Activated CD8-positive, alpha-beta memory T cell treated with anti-CD3 and anti-CD28 coated beads, Interleukin-2, amount 50 U/mL, for 1 hour (primary cell): ENCODE data around the gene MAP3K2.
A peak's percentile ranks its signal among the peaks of the same experiment; 100 is the strongest.

Experiments
- DNase-seq: peaks from one replicate; pipeline ENCODE4 v3.0.0-alpha.2; 2020; ENCODE audit errors: extremely low read depth

MAP3K2 gene

GRCh38 chr2:127387655-127388422, at the start of gene MAP3K2:
Gene MAP3K2 (minus strand): TSS chr2:127387975. CDS start chr2:127343129, 44,846 bp downstream.
- DNase-seq: peak; percentile 74

GRCh38 chr2:127437056-127437455, 49.3 kb upstream of the MAP3K2 start:
- no peak for DNase-seq

- no peak for DNase-seq
These were observed 46.7 kb upstream of the MAP3K2 start for GRCh38 chr2:127434515-127434914.

GRCh38 chr2:127431408-127432023, 43.7 kb upstream of the MAP3K2 start:
- DNase-seq: no peak

GRCh38 chr2:127429844-127430425, 42.2 kb upstream of the MAP3K2 start:
- DNase-seq: no peak

- no peak for DNase-seq
These were observed 41.5 kb upstream of the MAP3K2 start for GRCh38 chr2:127429291-127429690.

GRCh38 chr2:127428815-127429109, 41.0 kb upstream of the MAP3K2 start:
- DNase-seq: no peak

GRCh38 chr2:127428057-127428814, 40.5 kb upstream of the MAP3K2 start:
- DNase-seq: no peak

GRCh38 chr2:127427376-127428056, 39.7 kb upstream of the MAP3K2 start:
- no peak for DNase-seq

GRCh38 chr2:127426501-127427354, 39.0 kb upstream of the MAP3K2 start:
- DNase-seq: no peak

- DNase-seq: no peak
These were observed 38.0 kb upstream of the MAP3K2 start for GRCh38 chr2:127425540-127426490.

- no peak for DNase-seq
These were observed 37.1 kb upstream of the MAP3K2 start for GRCh38 chr2:127424598-127425520.

GRCh38 chr2:127423880-127424279, 36.1 kb upstream of the MAP3K2 start:
- no peak for DNase-seq

- no peak for DNase-seq
These were observed 35.7 kb upstream of the MAP3K2 start for GRCh38 chr2:127423478-127423843.

GRCh38 chr2:127422559-127423477, 35.0 kb upstream of the MAP3K2 start:
- no peak for DNase-seq

- DNase-seq: no peak
These were observed 34.2 kb upstream of the MAP3K2 start for GRCh38 chr2:127421871-127422558.
